ENCODE data around the gene ADGRG2. TPM values are rescaled to one million over a fixed set of nuclear protein-coding genes. Genes with fewer than 3 reads are reported as not detected.
A peak's percentile ranks its signal among the peaks of the same experiment; 100 is the strongest.

Gene ADGRG2
- total RNA-seq, 1 donor from 2014 or later, result 0.81 TPM

DNA sequence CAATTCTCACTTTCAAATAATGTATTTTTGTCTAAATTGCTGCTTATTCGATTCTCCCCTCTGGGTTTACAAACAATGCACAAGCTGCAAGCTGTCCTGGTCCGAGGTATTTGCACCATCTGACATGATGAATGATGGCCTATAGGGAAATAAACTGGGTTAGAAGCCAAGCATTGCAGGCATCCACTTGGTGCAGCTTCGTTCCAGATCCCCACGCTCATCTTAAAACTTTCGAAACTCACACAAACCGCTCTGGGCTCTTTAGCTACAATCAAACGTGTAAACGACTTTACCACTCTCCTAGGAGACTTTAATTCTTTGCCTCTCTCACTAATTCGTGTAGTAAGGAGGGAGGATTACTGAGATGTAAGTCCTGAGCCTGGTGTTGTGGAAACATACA lies 157.4 kb downstream of the ADGRG2 start:
- TF ChIP-seq, protein P1, sequence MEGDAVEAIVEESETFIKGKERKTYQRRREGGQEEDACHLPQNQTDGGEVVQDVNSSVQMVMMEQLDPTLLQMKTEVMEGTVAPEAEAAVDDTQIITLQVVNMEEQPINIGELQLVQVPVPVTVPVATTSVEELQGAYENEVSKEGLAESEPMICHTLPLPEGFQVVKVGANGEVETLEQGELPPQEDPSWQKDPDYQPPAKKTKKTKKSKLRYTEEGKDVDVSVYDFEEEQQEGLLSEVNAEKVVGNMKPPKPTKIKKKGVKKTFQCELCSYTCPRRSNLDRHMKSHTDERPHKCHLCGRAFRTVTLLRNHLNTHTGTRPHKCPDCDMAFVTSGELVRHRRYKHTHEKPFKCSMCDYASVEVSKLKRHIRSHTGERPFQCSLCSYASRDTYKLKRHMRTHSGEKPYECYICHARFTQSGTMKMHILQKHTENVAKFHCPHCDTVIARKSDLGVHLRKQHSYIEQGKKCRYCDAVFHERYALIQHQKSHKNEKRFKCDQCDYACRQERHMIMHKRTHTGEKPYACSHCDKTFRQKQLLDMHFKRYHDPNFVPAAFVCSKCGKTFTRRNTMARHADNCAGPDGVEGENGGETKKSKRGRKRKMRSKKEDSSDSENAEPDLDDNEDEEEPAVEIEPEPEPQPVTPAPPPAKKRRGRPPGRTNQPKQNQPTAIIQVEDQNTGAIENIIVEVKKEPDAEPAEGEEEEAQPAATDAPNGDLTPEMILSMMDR (IDR thresholded peaks at IDR 0.05; ENCODE audit: unreplicated experiment), result no peak
- Mint-ChIP-seq H3K4me1 (ENCODE audit: low read depth) (peaks cover 6% of the 10 kb centered on the region), H3K27ac (peak overlapping the region; percentile 50), H3K9me3 (ENCODE audit: low read depth) (peaks cover 13% of the 10 kb centered on the region), H3K27me3 (no peaks in the 10 kb centered on the region), H3K36me3 (ENCODE audit: insufficient read depth) (no peaks in the 10 kb centered on the region), H3K4me3 (ENCODE audit: low read depth) (no peak overlapping the region)
- no peak for DNase-seq (ENCODE audit: low spot score, unreplicated experiment)

DNA sequence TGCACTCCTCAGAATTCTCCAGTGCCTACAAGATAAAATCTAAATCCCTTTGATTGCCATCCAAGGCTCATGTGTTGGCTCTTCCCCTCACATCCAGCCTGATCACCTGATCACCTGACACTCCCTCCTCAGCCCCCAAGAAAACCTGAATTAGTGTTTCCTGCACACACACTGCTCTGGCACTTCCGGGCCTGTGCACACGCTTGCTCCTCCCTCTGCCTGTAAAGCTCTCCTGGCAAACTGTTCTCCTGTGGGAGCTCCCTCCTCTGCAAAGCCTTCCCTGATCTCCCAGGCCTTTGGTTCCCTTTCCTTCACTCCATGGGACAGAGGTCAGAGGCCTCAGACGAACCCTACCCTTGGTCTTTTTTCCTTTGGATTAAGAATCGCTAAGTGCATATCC lies 158.2 kb downstream of the ADGRG2 start:
- Mint-ChIP-seq H3K4me3 (ENCODE audit: low read depth) (no peak overlapping the region), H3K9me3 (ENCODE audit: low read depth) (peaks cover 13% of the 10 kb centered on the region), H3K27ac (peak overlapping the region; percentile 6), H3K4me1 (ENCODE audit: low read depth) (peaks cover 6% of the 10 kb centered on the region), H3K27me3 (no peaks in the 10 kb centered on the region), H3K36me3 (ENCODE audit: insufficient read depth) (no peaks in the 10 kb centered on the region)
- TF ChIP-seq, protein P1 (IDR thresholded peaks at IDR 0.05; ENCODE audit: unreplicated experiment), result no peak
- DNase-seq (ENCODE audit: low spot score, unreplicated experiment), result no peak

DNA sequence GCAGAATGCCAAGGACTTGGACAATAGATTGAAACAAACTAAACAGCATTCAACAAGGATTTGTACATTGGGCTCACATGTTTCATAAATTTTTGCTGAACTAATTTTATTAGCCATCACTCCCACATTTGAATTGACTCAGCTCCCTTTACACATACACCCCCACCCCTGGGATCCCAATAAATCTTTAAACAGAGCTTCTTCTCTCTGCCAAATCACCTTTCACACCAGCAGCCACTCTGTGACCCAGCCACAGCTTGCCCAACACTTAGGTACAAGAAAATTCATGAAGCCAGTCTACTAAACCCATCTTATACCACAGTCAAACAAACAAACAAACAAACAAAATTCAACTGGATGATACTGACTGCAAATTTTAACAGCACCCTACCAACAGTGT lies 159.9 kb downstream of the ADGRG2 start:
- Mint-ChIP-seq H3K4me1 (ENCODE audit: low read depth) (peaks cover 6% of the 10 kb centered on the region), H3K4me3 (ENCODE audit: low read depth) (no peak overlapping the region), H3K9me3 (ENCODE audit: low read depth) (peaks cover 13% of the 10 kb centered on the region), H3K36me3 (ENCODE audit: insufficient read depth) (no peaks in the 10 kb centered on the region), H3K27me3 (no peaks in the 10 kb centered on the region), H3K27ac (no peak overlapping the region)
- TF ChIP-seq, protein P1 (IDR thresholded peaks at IDR 0.05; ENCODE audit: unreplicated experiment), result no peak
- no peak for DNase-seq (ENCODE audit: low spot score, unreplicated experiment)

DNA sequence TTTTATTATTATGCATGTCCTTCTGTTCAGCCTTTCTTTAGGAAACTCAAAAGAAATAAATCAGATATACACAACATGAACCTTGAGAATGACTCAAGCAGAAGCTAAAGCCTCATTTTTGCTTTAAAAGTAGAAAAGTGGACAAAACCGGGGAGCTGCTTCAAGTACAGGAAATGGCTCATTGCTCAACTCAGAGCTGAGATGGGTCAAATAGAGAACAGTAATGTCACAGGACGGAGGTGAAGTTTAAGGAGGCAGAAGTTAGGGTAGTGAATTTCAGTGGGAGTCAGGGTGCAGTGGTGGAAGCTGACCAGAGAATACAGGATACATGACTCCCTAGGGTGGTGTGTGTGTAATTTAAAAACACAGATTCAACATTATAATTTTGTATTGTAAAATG lies 160.6 kb downstream of the ADGRG2 start:
- H3K4me3 Mint-ChIP-seq (ENCODE audit: low read depth), result no peak overlapping the region
- H3K9me3 Mint-ChIP-seq (ENCODE audit: low read depth), result peaks cover 13% of the 10 kb centered on the region
- no peaks in the 10 kb centered on the region for H3K36me3 Mint-ChIP-seq (ENCODE audit: insufficient read depth)
- TF ChIP-seq, protein P1 (IDR thresholded peaks at IDR 0.05; ENCODE audit: unreplicated experiment), result no peak
- peaks cover 6% of the 10 kb centered on the region for H3K4me1 Mint-ChIP-seq (ENCODE audit: low read depth)
- H3K27me3 Mint-ChIP-seq, result no peaks in the 10 kb centered on the region
- DNase-seq (ENCODE audit: low spot score, unreplicated experiment), result no peak
- no peak overlapping the region for H3K27ac Mint-ChIP-seq

DNA sequence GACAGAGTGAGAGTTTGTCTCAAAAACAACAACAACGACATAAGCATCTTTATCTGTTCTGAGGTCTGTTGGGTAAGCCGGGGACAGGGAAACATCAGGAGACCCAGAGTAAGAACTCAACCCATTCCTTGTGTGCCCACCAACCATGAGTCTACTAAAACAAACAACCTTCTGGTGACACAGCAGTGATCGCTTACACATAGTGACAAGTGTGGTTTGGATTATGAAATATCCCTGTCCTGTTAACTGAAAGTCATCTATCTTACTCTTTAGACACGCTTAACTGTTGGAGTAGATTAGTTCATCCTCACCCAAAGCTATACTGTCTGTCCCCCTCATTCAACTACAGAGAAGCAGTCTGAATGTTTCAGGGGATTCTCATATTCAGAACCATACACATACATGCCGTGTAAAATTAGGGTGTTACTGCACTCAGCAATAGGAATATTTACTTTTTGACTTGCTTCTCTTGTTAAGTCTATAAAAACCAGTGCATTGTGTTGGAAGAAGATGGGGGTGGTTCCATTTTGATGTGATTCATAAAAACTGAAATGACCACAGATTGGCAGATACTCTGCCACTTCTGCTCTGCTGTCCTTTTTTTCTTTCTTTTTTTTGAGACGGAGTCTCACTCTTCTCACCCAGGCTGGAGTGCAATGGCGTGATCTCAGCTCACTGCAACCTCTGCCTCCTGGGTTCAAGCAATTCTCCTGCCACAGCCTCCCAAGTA lies 165.8 kb downstream of the ADGRG2 start:
- Mint-ChIP-seq H3K4me3 (ENCODE audit: low read depth) (no peak overlapping the region), H3K4me1 (ENCODE audit: low read depth) (no peaks in the 10 kb centered on the region), H3K36me3 (ENCODE audit: insufficient read depth) (peaks cover 4% of the 10 kb centered on the region), H3K27ac (no peak overlapping the region), H3K9me3 (ENCODE audit: low read depth) (peaks cover 13% of the 10 kb centered on the region), H3K27me3 (no peaks in the 10 kb centered on the region)
- TF ChIP-seq, protein P1 (IDR thresholded peaks at IDR 0.05; ENCODE audit: unreplicated experiment), result no peak
- DNase-seq (ENCODE audit: low spot score, unreplicated experiment), result no peak

All from progenitor cell of endocrine pancreas (in vitro differentiated cells).